ENCODE data around the gene TEDC2. TPM values are rescaled to one million over a fixed set of nuclear protein-coding genes. Genes with fewer than 3 reads are reported as not detected.
"Not testable (repeated sequence)": the region's sequence is repeated elsewhere in the genome, so short reads cannot be mapped to it uniquely, and the experiment has no call there.

Gene TEDC2
- total RNA-seq, 2 experiments from 2014 or later = 21.6 to 32.9 TPM

GRCh38 chr16:2439598-2439997 is 20.3 kb upstream of the TEDC2 start:
- POLR2A ChIA-PET = interaction anchor here (1.2 kb wide), 2 partner anchors 16 to 76 kb away, joined by 3 to 6 read pairs; no protein-coding TSS in a partner anchor
- no peak overlapping the region for H3K4me3 Mint-ChIP-seq
- DNase-seq (no peak), ATAC-seq (no peak)
- CTCF ChIA-PET = interaction anchor here (1.3 to 3.1 kb wide), 2 partner anchors 10 to 62 kb away, joined by 4 to 20 read pairs; partner anchors contain the start of gene CCNF
- peaks cover 70% of the 10 kb centered on the region for H3K36me3 Mint-ChIP-seq (ENCODE audit: low read depth)
- H3K27me3 Mint-ChIP-seq (ENCODE audit: low read depth) = no peaks in the 10 kb centered on the region
- no peaks in the 10 kb centered on the region for H3K9me3 Mint-ChIP-seq (ENCODE audit: insufficient read depth)
- peaks cover 29% of the 10 kb centered on the region for H3K4me1 Mint-ChIP-seq (ENCODE audit: low read depth)
- H3K27ac Mint-ChIP-seq = peak overlapping the region; percentile 74

- not testable (repeated sequence) for H3K27me3 Mint-ChIP-seq (ENCODE audit: low read depth); H3K4me3 Mint-ChIP-seq; DNase-seq; ATAC-seq; H3K9me3 Mint-ChIP-seq (ENCODE audit: insufficient read depth)
- Mint-ChIP-seq H3K27ac (peak overlapping the region; percentile 19), H3K4me1 (ENCODE audit: low read depth) (peaks cover 27% of the 10 kb centered on the region), H3K36me3 (ENCODE audit: low read depth) (peaks cover 72% of the 10 kb centered on the region)
- CTCF ChIA-PET = interaction anchor here (1.3 to 3.1 kb wide), 2 partner anchors 12 to 246 kb away, joined by 3 to 20 read pairs; partner anchors contain the start of gene CCNF
- POLR2A ChIA-PET = interaction anchor here (1.3 to 1.6 kb wide), 2 partner anchors 11 to 14 kb away, joined by 5 read pairs; no protein-coding TSS in a partner anchor
Observed at GRCh38 chr16:2441143-2441804, 18.6 kb upstream of the TEDC2 start.

- ChIA-PET CTCF (interaction anchor here (1.0 to 1.2 kb wide), 2 partner anchors 31 to 43 kb away, joined by 3 read pairs; partner anchors contain the start of gene TBC1D24), POLR2A (interaction anchor here (0.7 kb wide), 2 partner anchors 14 to 431 kb away, joined by 3 to 4 read pairs; partner anchors contain the start of gene CCNF)
- H3K27me3 Mint-ChIP-seq (ENCODE audit: low read depth) = no peaks in the 10 kb centered on the region
- H3K4me1 Mint-ChIP-seq (ENCODE audit: low read depth) = peaks cover 13% of the 10 kb centered on the region
- H3K27ac Mint-ChIP-seq = no peak overlapping the region
- no peak overlapping the region for H3K4me3 Mint-ChIP-seq
- H3K36me3 Mint-ChIP-seq (ENCODE audit: low read depth) = peaks cover 68% of the 10 kb centered on the region
- ATAC-seq (peak; percentile 35), DNase-seq (no peak)
- H3K9me3 Mint-ChIP-seq (ENCODE audit: insufficient read depth) = no peaks in the 10 kb centered on the region
Observed at GRCh38 chr16:2443555-2443954, 16.4 kb upstream of the TEDC2 start.

DNA sequence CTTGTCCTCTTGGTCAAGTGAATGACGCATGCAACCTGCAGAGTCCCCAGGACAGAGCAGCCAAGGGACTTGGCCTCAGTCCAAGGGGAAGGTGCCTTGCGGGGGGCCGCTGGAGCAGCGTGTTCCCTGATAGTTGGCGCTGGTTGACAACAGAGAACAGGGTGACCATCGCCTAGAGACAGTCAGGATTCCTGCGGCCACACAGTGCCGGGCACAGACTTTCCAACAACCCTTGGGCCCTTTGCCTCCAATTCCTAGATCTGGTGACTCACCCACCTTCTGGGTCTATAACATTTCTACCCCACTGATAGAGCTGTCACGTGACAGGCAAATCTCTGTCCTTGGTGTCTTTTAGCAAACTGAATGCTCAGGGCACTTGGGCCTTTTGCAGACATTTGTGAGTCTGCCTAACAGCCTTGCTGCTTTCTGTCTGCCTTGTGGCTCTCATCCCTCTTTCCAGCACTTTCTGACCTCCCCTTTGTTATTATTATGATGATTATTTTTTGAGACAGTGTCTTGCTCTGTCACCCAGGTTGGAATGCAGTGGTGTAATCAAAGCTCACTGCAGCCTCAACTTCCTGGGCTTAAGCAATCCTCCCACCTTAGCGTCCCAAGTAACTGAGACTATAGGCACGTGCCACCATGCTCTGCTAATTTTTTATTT is 11.9 kb upstream of the TEDC2 start:
- ATAC-seq (no peak), DNase-seq (no peak)
- no peaks in the 10 kb centered on the region for H3K9me3 Mint-ChIP-seq (ENCODE audit: insufficient read depth)
- H3K4me3 Mint-ChIP-seq = no peak overlapping the region
- no peak overlapping the region for H3K27ac Mint-ChIP-seq
- CTCF ChIA-PET = interaction anchor here (1.0 kb wide), 1 partner anchor 17 kb away, joined by 3 read pairs; no protein-coding TSS in a partner anchor
- no peaks in the 10 kb centered on the region for H3K4me1 Mint-ChIP-seq (ENCODE audit: low read depth)
- POLR2A ChIA-PET = interaction anchor here (1.0 kb wide), 1 partner anchor 9 kb away, joined by 4 read pairs; no protein-coding TSS in a partner anchor
- no peaks in the 10 kb centered on the region for H3K27me3 Mint-ChIP-seq (ENCODE audit: low read depth)
- H3K36me3 Mint-ChIP-seq (ENCODE audit: low read depth) = peaks cover 71% of the 10 kb centered on the region

DNA sequence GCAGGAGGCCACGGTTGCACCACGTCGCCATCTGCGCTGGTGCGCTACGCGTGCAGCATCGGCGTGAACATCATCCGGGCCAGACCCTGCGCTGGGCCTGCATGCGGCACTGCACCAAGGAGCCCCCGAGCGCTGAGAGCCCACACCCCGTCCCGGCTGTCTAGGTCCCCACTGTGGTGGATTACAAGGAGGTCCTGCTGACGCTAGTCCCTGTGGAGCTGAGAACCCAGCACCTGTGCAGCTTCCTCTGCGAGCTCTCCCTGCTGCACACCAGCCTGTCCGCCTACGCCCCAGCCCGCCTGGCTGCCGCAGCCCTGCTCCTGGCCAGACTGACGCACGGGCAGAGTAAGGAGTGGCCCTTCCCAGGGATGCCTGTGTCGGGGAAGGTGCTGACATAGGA is 10.8 kb upstream of the TEDC2 start:
- DNase-seq = no peak
- H3K27ac Mint-ChIP-seq = no peak overlapping the region
- no peak overlapping the region for H3K4me3 Mint-ChIP-seq
- no peaks in the 10 kb centered on the region for H3K27me3 Mint-ChIP-seq (ENCODE audit: low read depth)
- no peaks in the 10 kb centered on the region for H3K4me1 Mint-ChIP-seq (ENCODE audit: low read depth)
- ChIA-PET POLR2A (no interaction called here), CTCF (interaction anchor here (1.8 kb wide), 1 partner anchor 11 kb away, joined by 3 read pairs; the partner anchor contains the start of gene TEDC2)
- peaks cover 75% of the 10 kb centered on the region for H3K36me3 Mint-ChIP-seq (ENCODE audit: low read depth)
- no peaks in the 10 kb centered on the region for H3K9me3 Mint-ChIP-seq (ENCODE audit: insufficient read depth)
- no peak for ATAC-seq

DNA sequence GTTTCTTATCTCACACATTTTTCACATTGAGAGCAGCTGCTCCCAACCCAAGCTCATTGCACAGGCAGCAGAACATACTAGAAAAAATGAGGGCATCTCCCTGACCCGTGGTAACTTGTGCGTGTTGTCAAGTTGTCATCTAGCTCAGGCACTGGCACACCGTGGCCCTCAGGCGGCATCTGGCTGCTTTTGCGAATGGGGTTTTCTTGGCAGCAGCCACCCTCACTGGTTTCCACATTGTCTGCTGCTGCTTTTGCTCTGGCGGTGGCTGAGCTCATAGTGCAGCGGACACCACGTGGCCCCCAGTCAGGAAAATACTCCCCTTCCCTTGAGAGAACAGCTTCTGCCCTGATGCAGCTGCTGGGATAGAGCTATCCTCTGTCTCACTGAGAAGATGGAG is 9.4 kb upstream of the TEDC2 start:
- peaks cover 71% of the 10 kb centered on the region for H3K36me3 Mint-ChIP-seq (ENCODE audit: low read depth)
- CTCF ChIA-PET = interaction anchor here (1.8 kb wide), 1 partner anchor 9 kb away, joined by 3 read pairs; the partner anchor contains the start of gene TEDC2
- no peak for ATAC-seq

DNA sequence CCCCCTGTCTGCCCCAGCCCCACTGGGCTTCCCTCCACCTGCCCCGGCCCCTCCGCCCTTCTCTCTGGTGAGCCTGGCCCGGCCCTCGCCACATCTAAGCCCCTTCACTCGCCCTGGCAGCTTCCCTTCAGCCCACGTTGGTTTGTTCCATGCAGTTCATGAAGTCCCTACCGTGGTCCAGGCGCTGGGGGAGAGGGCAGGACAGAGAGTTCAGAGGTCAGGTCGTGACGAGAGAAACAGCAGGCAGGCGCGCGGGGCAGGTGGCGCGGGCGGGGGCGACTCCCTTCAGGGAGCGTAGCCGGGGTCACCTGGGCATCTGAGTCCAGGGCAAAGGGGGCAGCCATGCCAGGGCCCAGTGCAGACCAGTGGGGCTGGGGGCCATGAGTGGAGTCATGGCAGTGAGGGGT is 8.9 kb upstream of the TEDC2 start:
- DNase-seq (no peak), ATAC-seq (no peak)
- Mint-ChIP-seq H3K27ac (no peak overlapping the region), H3K4me1 (ENCODE audit: low read depth) (no peaks in the 10 kb centered on the region), H3K27me3 (ENCODE audit: low read depth) (no peaks in the 10 kb centered on the region), H3K36me3 (ENCODE audit: low read depth) (peaks cover 71% of the 10 kb centered on the region), H3K4me3 (no peak overlapping the region), H3K9me3 (ENCODE audit: insufficient read depth) (no peaks in the 10 kb centered on the region)
- ChIA-PET CTCF (interaction anchor here (1.8 kb wide), 1 partner anchor 9 kb away, joined by 3 read pairs; the partner anchor contains the start of gene TEDC2), POLR2A (no interaction called here)

More for the DNA sequence above, 9.4 kb upstream of the TEDC2 start:
- POLR2A ChIA-PET = no interaction called here
- no peak for DNase-seq
- no peaks in the 10 kb centered on the region for H3K27me3 Mint-ChIP-seq (ENCODE audit: low read depth)
- H3K4me3 Mint-ChIP-seq = no peak overlapping the region
- no peak overlapping the region for H3K27ac Mint-ChIP-seq
- no peaks in the 10 kb centered on the region for H3K4me1 Mint-ChIP-seq (ENCODE audit: low read depth)
- H3K9me3 Mint-ChIP-seq (ENCODE audit: insufficient read depth) = no peaks in the 10 kb centered on the region

GRCh38 chr16:2451851-2452320 is 8.0 kb upstream of the TEDC2 start:
- H3K36me3 Mint-ChIP-seq (ENCODE audit: low read depth) = peaks cover 71% of the 10 kb centered on the region
- no peaks in the 10 kb centered on the region for H3K27me3 Mint-ChIP-seq (ENCODE audit: low read depth)
- ATAC-seq = no peak
- no peak overlapping the region for H3K27ac Mint-ChIP-seq
- ChIA-PET POLR2A (no interaction called here), CTCF (no interaction called here)
- DNase-seq = no peak
- no peaks in the 10 kb centered on the region for H3K4me1 Mint-ChIP-seq (ENCODE audit: low read depth)
- H3K4me3 Mint-ChIP-seq = no peak overlapping the region
- H3K9me3 Mint-ChIP-seq (ENCODE audit: insufficient read depth) = no peaks in the 10 kb centered on the region

- H3K27ac Mint-ChIP-seq = no peak overlapping the region
- CTCF ChIA-PET = no interaction called here
- peaks cover 76% of the 10 kb centered on the region for H3K36me3 Mint-ChIP-seq (ENCODE audit: low read depth)
- no peaks in the 10 kb centered on the region for H3K9me3 Mint-ChIP-seq (ENCODE audit: insufficient read depth)
- POLR2A ChIA-PET = no interaction called here
- DNase-seq (no peak), ATAC-seq (no peak)
- no peaks in the 10 kb centered on the region for H3K4me1 Mint-ChIP-seq (ENCODE audit: low read depth)
- no peak overlapping the region for H3K4me3 Mint-ChIP-seq
- H3K27me3 Mint-ChIP-seq (ENCODE audit: low read depth) = no peaks in the 10 kb centered on the region
Observed at GRCh38 chr16:2452650-2453049, 7.3 kb upstream of the TEDC2 start.

- ChIA-PET POLR2A (interaction anchor here (0.8 to 1.7 kb wide), 2 partner anchors 14 to 16 kb away, joined by 3 to 5 read pairs; no protein-coding TSS in a partner anchor), CTCF (no interaction called here)
- Mint-ChIP-seq H3K27me3 (ENCODE audit: low read depth) (no peaks in the 10 kb centered on the region), H3K4me3 (no peak overlapping the region), H3K36me3 (ENCODE audit: low read depth) (peaks cover 70% of the 10 kb centered on the region), H3K9me3 (ENCODE audit: insufficient read depth) (no peaks in the 10 kb centered on the region), H3K4me1 (ENCODE audit: low read depth) (peaks cover 13% of the 10 kb centered on the region), H3K27ac (no peak overlapping the region)
- DNase-seq (no peak), ATAC-seq (no peak)
Observed at GRCh38 chr16:2455081-2455845, 4.6 kb upstream of the TEDC2 start.

DNA sequence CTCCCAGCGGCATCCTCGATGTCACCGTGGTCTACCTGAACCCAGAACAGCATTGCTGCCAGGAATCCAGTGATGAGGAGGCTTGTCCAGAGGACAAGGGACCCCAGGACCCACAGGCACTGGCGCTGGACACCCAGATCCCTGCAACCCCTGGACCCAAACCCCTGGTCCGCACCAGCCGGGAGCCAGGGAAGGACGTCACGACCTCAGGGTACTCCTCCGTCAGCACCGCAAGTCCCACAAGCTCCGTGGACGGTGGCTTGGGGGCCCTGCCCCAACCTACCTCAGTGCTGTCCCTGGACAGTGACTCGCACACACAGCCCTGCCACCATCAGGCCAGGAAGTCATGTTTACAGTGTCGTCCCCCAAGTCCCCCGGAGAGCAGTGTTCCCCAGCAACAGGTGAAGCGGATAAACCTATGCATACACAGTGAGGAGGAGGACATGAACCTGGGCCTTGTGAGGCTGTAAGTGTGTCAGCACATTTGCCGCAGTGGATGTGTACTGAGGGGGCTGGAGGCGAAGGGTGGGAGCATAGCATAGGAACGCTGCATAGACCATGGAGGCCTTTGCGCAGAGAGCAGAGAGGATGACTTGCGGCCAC is 3.3 kb upstream of the TEDC2 start:
- Mint-ChIP-seq H3K4me1 (ENCODE audit: low read depth) (peaks cover 16% of the 10 kb centered on the region), H3K9me3 (ENCODE audit: insufficient read depth) (no peaks in the 10 kb centered on the region), H3K27ac (peak overlapping the region; percentile 26), H3K4me3 (no peak overlapping the region), H3K27me3 (ENCODE audit: low read depth) (no peaks in the 10 kb centered on the region), H3K36me3 (ENCODE audit: low read depth) (peaks cover 63% of the 10 kb centered on the region)
- ATAC-seq (no peak), DNase-seq (no peak)
- CTCF ChIA-PET = no interaction called here
- POLR2A ChIA-PET = interaction anchor here (1.0 to 1.7 kb wide), 3 partner anchors 8 to 15 kb away, joined by 3 to 5 read pairs (median 4); no protein-coding TSS in a partner anchor

Data from activated CD8-positive, alpha-beta T cell treated with anti-CD3 and anti-CD28 coated beads, Interleukin-2, amount 10 ng/mL, durations not matched to agents 7 days and 5 days (primary cell).